Ascending aorta (tissue), 2 donors: Measurements from ENCODE around the gene HSD3B7. TPM values are rescaled to one million over a fixed set of nuclear protein-coding genes. Genes with fewer than 3 reads are reported as not detected.

ENCODE experiments used
- DNase-seq, 2 donors: peaks; one replicate each; pipeline ENCODE4 v3.0.0-alpha.2; 2019; ENCODE audit warnings: low spot score in 2 of 2
- H3K27ac ChIP-seq, 2 donors: fragments of 200-600 bp; sonication (generic); one replicate each; pipeline ENCODE4 v1.5.1; 2016 to 2017; ENCODE audit warnings: mild to moderate bottlenecking in 1 of 2
- H3K27me3 ChIP-seq: fragments of 200-600 bp; sonication (generic); one replicate; pipeline ENCODE4 v1.5.1; 2017
- H3K36me3 ChIP-seq, 2 donors: fragments of 200-600 bp; sonication (generic); one replicate each; pipeline ENCODE4 v1.5.1; 2016
- H3K4me1 ChIP-seq, 2 donors: fragments of 200-600 bp; sonication (generic); one replicate each; pipeline ENCODE4 v1.5.1; 2016 to 2017; ENCODE audit warnings: mild to moderate bottlenecking in 1 of 2
- H3K4me3 ChIP-seq, 2 donors: fragments of 200-600 bp; sonication (generic); one replicate each; pipeline ENCODE4 v1.5.1; 2016 to 2017; ENCODE audit warnings: mild to moderate bottlenecking in 1 of 2
- H3K9me3 ChIP-seq, 2 donors: fragments of 200-600 bp; sonication (generic); one replicate each; pipeline ENCODE4 v1.5.1; 2016
- intact Hi-C: fragments of 100-400 bp; cut with DNase I; formaldehyde crosslinking; loops from one replicate; pipeline ENCODE4 v1.15.1; 2023
- total RNA-seq: library from RNA; depleted of rRNA; stranded (reverse); fragments of >200 nt; gene quantifications from one replicate; pipeline ENCODE4 v1.1.0, GENCODE V29; 2016
- TF ChIP-seq, protein P1 (sequence below), 3 experiments: fragments of 200-600 bp in 2 of 3; fragments of 450-650 bp in 1 of 3; sonication (generic) in 2 of 3; IDR thresholded peaks; one replicate each; pipeline ENCODE4 v1.5.1; 2016 to 2019; ENCODE audit warnings: antibody characterized with exemption in 3 of 3, mild to moderate bottlenecking in 1 of 3, moderate library complexity in 1 of 3

HSD3B7 gene
- total RNA-seq, 1 donor from 2014 or later: 35.2 TPM

DNA sequence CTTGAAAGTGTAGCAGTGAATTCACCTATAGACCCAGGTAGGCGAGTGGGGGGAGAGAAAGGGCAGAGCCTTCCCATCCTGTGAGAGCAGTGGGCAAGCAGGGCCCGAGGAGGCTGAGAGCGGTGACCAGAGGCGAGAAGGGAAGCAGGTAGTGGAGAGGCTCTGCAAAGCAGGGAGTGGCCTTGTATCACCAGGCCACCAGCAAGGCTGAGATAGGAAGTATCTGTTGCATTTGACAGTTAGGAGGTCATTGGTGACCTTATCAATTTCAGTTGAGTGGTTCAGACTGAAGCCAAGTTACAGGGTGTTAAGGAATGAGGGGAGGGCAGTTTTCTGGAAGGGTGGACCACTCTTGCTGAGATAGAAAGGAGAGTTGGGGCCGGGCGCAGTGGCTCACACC, 10.7 kb upstream of the HSD3B7 start:
- Histone ChIP-seq H3K27ac (no peak overlapping the region), H3K4me3 (no peak overlapping the region), H3K9me3 (no peaks in the 10 kb centered on the region), H3K36me3 (peaks cover 91 to 94% of the 10 kb centered on the region in 2 donors), H3K27me3 (no peaks in the 10 kb centered on the region), H3K4me1 (no peaks in the 10 kb centered on the region)
- intact Hi-C loops: no loop called here
- DNase-seq: no peak
- TF ChIP-seq, protein P1, sequence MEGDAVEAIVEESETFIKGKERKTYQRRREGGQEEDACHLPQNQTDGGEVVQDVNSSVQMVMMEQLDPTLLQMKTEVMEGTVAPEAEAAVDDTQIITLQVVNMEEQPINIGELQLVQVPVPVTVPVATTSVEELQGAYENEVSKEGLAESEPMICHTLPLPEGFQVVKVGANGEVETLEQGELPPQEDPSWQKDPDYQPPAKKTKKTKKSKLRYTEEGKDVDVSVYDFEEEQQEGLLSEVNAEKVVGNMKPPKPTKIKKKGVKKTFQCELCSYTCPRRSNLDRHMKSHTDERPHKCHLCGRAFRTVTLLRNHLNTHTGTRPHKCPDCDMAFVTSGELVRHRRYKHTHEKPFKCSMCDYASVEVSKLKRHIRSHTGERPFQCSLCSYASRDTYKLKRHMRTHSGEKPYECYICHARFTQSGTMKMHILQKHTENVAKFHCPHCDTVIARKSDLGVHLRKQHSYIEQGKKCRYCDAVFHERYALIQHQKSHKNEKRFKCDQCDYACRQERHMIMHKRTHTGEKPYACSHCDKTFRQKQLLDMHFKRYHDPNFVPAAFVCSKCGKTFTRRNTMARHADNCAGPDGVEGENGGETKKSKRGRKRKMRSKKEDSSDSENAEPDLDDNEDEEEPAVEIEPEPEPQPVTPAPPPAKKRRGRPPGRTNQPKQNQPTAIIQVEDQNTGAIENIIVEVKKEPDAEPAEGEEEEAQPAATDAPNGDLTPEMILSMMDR (IDR thresholded peaks at IDR 0.05): no peak

DNA sequence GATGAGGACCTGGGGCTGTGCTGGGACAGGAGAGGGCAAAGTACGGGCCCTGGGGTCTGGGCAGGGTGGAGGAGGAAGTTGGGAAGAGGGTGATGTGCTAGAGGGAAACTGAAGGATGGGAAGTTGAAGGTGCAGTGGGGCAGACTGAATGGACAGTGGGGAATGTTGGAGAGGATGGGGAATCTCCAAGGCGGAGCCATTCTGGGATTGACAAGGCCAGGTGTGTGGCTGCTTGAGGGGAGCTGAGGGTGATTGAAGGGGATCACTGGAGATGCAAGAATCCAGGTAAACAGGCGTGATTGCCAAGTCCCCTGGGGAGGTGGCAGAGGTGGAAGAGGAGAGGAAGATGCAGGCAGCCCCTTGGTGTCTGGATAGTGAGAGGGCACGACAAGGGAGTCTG, 8.5 kb upstream of the HSD3B7 start:
- Histone ChIP-seq H3K27me3 (no peaks in the 10 kb centered on the region), H3K4me1 (no peaks in the 10 kb centered on the region), H3K9me3 (no peaks in the 10 kb centered on the region), H3K4me3 (no peak overlapping the region), H3K36me3 (peaks cover 90 to 94% of the 10 kb centered on the region in 2 donors), H3K27ac (no peak overlapping the region)
- TF ChIP-seq, protein P1 (IDR thresholded peaks at IDR 0.05): no peak
- intact Hi-C loops: no loop called here
- DNase-seq: no peak

DNA sequence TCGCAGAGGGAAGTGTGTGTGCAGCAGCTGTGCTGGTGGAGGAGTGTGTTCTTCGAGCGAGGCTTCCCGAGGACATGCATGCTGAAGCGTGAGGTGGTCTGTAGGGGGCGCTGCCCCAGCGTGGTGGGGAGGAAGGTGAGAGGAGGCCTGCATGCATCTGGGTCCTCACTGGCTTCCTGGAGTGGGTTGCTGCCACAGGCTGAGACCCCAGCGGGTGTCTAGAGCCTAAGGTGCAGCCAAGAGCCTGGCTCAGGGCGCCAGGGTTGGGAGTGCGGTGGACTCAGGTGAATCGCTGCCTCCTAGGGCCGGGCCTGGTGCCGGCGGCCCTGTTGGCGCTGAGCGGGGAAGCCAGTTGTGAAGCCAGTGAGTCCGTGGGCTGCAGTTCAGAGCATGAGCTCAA, 7.5 kb upstream of the HSD3B7 start:
- no peaks in the 10 kb centered on the region for H3K4me1 ChIP-seq
- H3K9me3 ChIP-seq: no peaks in the 10 kb centered on the region
- TF ChIP-seq, protein P1 (IDR thresholded peaks at IDR 0.05): no peak
- H3K27me3 ChIP-seq: no peaks in the 10 kb centered on the region
- H3K4me3 ChIP-seq: no peak overlapping the region
- peaks cover 83 to 93% of the 10 kb centered on the region in 2 donors for H3K36me3 ChIP-seq
- intact Hi-C loops: no loop called here
- H3K27ac ChIP-seq: no peak overlapping the region
- DNase-seq: no peak

DNA sequence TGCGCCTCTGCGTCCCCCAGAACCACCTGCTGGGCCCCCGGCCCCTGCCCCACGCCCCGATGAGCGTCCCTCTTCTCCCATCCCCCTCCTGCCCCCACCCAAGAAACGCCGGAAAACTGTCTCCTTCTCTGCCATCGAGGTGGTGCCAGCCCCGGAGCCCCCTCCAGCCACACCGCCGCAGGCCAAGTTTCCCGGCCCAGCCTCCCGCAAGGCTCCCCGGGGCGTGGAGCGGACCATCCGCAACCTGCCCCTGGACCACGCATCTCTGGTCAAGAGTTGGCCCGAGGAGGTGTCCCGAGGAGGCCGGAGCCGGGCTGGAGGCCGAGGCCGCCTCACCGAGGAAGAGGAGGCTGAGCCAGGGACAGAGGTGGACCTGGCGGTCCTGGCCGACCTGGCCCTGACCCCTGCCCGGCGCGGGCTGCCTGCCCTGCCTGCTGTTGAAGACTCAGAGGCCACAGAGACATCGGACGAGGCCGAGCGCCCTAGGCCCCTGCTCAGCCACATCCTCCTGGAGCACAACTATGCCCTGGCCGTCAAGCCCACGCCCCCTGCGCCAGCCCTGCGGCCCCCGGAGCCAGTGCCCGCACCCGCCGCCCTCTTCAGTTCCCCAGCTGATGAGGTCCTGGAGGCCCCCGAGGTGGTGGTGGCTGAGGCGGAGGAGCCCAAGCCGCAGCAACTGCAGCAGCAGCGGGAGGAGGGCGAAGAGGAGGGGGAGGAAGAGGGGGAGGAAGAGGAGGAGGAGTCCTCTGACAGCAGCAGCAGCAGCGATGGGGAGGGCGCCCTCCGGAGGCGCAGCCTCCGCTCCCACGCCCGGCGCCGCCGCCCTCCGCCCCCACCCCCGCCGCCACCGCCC, 5.6 kb upstream of the HSD3B7 start:
- Histone ChIP-seq H3K4me1 (no peaks in the 10 kb centered on the region), H3K27me3 (no peaks in the 10 kb centered on the region), H3K9me3 (no peaks in the 10 kb centered on the region), H3K4me3 (no peak overlapping the region), H3K36me3 (peaks cover 72 to 93% of the 10 kb centered on the region in 2 donors), H3K27ac (no peak overlapping the region)
- TF ChIP-seq, protein P1 (IDR thresholded peaks at IDR 0.05): no peak
- DNase-seq: no peak
- intact Hi-C loops: no loop called here

DNA sequence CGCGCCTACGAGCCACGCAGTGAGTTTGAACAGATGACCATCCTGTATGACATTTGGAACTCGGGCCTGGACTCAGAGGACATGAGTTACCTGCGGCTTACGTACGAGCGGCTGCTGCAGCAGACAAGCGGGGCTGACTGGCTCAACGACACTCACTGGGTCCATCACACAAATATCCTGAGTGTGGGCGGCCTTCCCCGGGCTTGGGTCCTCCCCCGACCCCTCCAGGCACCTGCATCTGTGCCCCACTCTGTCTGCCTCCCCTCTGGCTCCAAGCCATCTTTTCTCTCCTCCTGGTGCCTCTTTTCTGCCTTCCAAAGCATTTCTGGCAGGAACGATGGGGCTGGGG, 5.0 kb upstream of the HSD3B7 start:
- TF ChIP-seq, protein P1 (IDR thresholded peaks at IDR 0.05): no peak
- no peak for DNase-seq
- Histone ChIP-seq H3K36me3 (peaks cover 67 to 87% of the 10 kb centered on the region in 2 donors), H3K4me3 (no peak overlapping the region), H3K4me1 (no peaks in the 10 kb centered on the region), H3K27me3 (no peaks in the 10 kb centered on the region), H3K27ac (no peak overlapping the region), H3K9me3 (no peaks in the 10 kb centered on the region)
- intact Hi-C loops: no loop called here
